GM18907 (cell line): ENCODE data around the gene PTDSS2.
"Not testable (repeated sequence)": the region's sequence is repeated elsewhere in the genome, so short reads cannot be mapped to it uniquely, and the experiment has no call there.

Experiments used
- ATAC-seq: cut with Tn5 transposase; IDR thresholded peaks from one replicate; pipeline ENCODE4 v1.9.1; 2021; ENCODE audit warnings: mild to moderate bottlenecking, moderate library complexity; ENCODE audit not compliant: unreplicated experiment

PTDSS2 gene

GRCh38 chr11:502288-503178 lies 52.5 kb downstream of the PTDSS2 start:
- ATAC-seq = no peak

GRCh38 chr11:503179-503981 lies 53.3 kb downstream of the PTDSS2 start:
- ATAC-seq = no peak

DNA sequence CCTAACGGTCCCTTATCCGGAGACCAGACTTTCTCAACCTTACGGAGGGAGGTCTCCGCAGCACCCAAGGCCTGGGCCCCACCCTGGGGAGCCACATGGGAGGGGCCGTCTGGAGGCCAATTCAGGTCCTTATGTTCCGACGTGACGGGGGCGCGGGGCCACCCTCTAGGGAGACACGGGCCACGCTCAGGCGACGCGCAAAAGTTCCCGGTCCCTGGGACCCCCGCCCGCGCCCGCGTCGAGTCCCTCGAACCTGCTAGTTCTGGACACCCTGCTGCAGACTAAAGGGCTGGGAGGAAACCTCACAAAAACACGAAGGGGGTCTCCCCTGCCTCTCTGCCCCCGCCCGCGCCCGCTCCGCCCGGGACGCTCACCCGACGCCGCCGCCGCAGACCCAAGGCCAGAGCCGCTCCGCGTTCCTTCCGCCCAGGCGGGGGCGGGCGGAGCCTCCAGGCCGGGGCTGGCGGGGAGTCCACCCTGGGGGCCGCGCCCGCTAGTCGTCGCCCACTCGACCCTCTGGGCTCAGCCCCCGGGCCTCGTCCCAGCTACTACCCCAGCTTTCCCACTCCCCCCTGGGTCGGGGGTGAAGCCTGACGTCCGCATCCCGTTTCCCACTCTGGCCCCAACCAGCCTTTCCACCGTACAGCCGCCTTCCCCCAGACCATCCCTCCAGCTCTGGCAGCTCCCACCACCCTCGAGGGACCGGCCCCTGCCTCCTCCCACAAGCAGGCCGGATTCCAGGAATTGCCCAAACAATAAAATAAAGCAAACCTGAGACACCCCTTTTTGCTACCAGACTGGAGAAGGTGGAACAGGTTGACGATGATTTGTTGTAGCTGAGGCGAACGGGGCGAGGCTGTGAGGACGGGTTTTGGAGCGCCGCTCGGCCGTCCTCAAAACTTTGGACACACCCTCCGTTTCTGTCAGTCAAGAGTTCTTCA lies 54.2 kb downstream of the PTDSS2 start:
- no peak for ATAC-seq

GRCh38 chr11:504994-505344 lies 54.9 kb downstream of the PTDSS2 start:
- no peak for ATAC-seq

DNA sequence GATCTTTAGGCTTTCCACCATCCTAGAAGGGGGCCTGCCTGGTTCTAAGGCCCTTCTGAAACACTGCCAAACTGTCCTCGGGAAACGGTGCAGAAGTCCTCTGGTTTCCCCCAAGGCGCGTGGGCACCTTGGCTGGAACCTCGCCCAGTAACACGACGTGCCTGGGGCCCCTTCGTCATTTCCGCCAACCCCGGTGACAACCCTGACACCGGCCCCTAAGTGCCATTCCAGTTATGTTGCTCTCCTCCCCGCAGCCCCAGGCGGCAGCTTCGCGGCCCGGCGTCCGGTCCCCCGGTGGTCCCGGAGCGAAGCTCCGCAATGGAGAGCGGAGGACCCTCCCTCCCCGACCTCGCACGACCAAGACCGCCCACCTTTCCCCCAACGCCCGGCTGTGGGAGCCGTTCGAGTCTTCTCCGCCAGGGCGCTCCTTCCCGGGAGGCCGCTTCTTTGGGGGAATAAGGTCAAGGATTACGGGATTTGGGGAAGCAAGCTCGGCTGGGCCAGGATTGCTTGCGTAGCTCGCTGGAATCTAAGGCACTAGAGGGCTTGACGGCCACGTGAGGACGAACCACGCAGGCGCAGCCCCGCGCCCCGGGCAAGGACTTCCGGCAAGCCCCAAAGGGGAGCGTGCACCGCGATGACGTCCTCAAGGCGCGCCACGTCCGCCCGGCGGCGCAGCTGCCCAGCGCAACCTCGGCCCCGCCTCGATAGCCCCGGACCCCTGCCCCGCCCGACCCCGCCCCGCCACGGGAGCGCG lies 56.3 kb downstream of the PTDSS2 start:
- ATAC-seq = peak; percentile 73

- ATAC-seq = peak; percentile 45
Observed at GRCh38 chr11:506995-507726, 57.1 kb downstream of the PTDSS2 start, which contains the start of gene RNH1. Gene RNH1, minus strand, starts transcription at chr11:507242. Its CDS starts 5,080 bp downstream, at chr11:502162.

- no peak for ATAC-seq
Observed at GRCh38 chr11:507727-508515, 57.8 kb downstream of the PTDSS2 start.

DNA sequence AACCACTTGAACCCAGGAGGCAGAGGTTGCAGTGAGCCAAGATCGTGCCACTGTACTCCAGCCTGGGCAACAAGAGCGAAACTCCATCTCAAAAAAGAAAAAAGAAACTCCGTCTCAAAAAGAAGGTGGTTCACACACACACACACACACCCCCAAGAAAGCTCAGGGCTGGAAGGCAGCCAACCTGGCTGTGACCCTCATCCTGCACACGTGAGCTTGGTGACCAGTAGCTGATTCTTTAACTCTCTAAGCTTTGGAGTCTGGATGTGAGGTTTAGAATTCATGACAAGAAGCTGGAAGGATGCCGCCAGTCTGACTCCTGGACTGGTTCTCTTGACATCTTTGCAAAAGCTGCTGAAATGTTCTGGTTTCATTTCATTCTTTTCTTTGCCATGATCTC lies 58.9 kb downstream of the PTDSS2 start:
- ATAC-seq = no peak

DNA sequence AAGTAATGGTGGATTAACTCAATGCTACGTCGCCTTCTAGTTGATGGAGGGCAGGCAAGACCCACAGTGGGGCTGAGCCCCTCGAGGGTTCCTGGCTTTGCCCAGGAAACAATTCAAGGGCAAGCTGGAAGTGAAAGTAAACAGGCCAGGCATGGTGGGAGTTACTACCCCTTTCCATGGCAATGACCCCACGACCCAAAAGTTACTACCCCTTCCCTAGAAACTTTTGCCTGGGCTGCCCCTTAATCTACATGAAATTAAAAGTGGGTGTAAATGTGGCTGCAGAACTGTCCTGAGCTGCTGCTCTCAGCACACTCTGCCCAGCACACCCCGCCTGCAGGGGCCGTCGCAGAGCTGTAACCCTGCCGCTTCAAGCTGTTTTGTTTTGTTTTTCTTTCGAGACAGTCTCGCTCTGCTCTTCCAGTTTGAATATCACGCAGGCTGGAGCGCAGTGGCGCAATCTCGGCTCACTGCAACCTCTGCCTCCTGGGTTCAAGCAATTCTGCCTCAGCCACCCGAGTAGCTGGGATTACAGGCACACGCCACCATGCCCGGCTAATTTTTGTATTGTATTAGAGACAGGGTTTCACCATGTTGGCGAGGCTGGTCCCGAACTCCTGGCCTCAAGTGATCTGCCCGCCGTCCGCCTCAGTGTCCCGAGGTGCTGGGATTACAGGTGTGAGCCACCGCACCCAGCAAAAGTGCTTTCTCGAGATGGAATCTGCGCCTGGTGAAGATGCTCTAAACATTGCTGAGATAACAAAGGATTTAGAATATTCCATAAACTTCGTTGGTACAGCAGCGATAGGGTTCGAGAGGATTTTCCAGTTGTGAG lies 62.9 kb downstream of the PTDSS2 start:
- no peak for ATAC-seq

GRCh38 chr11:514606-515005 lies 64.5 kb downstream of the PTDSS2 start:
- ATAC-seq = no peak

DNA sequence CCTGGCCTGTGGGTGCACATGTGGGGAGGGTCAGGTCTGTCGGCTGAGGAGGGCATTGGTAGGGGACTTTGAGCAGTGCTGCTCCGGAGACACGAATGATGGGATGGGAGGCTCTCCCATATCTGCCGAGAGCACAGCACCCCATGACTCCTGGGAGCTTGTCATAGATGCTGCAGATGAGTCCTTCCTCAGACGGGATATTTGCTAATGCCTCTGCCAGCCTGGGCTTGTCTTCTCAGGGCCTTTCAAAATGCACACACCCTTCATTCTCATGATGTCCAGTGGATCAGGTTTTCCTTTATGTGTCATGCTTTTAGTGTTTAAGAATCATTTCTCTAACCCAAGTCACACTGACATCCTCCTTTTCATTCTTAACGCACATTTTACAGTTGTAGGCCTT lies 65.1 kb downstream of the PTDSS2 start:
- no peak for ATAC-seq

DNA sequence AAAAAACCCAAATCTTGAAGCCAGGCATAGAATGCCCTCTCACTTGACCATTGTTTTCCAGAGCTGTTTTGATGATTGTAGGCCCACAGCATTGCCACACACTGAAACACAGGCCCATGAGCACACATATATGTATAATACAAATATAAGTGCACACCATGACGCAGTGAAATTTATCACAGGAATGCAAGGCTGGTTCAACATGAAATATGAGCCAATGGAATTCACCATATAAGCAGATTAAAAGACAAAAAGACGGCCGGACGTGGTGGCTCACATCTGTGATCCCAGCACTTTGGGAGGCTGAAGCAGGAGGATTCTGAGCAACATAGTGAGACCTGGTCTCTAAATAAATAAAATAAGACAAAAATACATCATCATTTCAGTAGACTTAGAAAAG lies 66.3 kb downstream of the PTDSS2 start:
- no peak for ATAC-seq

GRCh38 chr11:516918-517685 lies 67.0 kb downstream of the PTDSS2 start:
- not testable (repeated sequence) for ATAC-seq

DNA sequence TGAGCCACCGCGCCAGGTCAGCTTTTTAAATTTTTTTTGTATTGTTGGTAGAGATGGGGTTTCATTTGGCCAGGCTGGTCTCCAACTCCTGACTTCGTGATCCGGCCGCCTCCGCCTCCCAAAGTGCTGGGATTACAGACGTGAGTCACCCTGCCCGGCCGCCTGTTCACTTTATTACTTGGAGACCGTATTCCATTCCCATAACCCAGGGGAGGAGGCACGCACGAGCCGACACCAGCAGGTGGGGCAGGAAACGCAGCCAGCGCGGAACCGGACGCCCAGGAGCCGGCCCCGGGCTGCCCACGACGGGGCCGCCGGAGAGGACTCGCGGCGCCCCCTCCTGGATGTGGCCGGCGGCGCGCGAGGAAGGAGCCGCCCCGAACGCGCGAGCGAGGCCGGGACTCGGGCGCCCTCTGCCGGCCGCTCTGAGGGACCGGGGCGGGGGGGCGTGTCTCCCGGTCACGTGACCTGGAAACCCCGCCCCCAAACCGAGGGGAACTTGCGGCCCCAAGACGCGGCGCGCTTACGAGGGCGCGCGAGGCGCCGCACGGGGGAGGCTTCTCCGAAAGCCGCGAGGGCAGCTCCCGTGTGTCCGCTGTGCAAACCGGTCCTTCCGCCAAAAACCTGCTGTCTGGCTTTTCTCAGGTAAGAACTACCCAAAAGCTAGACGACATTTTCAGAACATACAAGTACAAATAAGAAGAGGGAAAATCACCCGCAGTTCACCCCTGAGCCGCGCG lies 68.6 kb downstream of the PTDSS2 start:
- peak; percentile 82 for ATAC-seq

- ATAC-seq = no peak
Observed at GRCh38 chr11:520428-521176, 70.5 kb downstream of the PTDSS2 start.
